CD4-positive, alpha-beta T cell treated with Interleukin-21 for 1 hour (primary cell): ENCODE results near the gene PYCR2.

Experiments
- DNase-seq: peaks from one replicate; pipeline ENCODE4 v3.0.0-alpha.2; 2020

Gene PYCR2

DNA sequence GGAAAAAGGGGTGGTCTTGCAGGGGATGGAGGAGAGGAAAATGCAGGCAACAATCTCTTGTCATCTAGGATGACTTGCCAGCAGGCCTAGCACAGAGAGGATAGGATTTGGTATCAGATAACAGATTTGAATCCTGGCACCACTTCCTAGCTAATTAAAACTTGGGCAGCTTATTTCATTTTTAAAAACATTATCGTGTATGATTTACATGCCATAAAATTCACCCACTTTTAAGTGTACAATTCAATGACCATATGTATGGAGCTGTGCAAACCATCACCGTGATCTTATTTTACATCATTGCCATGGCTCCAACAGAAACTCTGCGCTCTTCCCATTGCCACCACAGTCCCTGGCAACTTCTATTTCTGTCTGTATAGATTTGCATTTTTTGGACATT lies 6.9 kb downstream of the PYCR2 start:
- no peak for DNase-seq

DNA sequence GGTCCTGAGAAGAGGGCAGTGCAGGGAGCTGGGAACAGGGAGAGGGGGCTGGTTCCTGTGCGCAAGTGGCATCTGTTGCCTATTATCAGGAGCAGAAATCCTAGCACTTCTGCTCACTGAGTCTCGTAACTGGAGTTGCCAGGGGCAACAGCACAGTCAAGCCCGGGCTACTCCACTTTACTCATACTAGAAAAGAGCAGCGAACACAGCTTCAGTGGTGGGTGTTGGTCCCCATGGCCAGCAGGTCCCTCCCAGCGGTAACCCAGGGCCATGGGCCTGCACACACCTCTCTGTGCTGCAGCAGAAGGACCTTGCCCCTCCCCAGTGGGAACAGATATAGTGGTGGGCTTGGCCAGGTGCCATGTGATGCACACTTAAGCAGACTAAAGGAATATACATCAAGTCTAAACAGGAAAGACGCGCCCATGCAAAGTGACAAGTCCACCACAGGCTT lies 8.5 kb downstream of the PYCR2 start:
- DNase-seq: no peak

DNA sequence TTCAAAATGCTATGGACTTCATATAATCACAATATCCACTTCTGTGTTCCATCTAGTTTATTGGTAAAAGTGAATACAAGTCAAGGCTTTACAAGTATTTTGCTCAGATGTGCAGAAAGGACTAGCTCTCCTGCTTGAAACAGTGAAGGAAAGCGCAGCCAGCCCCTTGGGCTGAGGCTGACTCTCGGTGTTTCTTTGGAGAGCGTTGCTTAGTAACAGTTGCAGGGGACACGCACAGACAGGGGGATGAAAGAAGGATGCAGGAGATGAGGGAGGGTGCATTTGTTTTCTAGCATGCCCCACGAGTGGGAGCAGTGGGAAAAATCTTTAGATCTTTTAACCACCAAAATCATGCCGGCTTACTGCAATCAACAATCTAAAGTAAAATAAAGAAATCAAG lies 9.1 kb downstream of the PYCR2 start:
- DNase-seq: no peak

DNA sequence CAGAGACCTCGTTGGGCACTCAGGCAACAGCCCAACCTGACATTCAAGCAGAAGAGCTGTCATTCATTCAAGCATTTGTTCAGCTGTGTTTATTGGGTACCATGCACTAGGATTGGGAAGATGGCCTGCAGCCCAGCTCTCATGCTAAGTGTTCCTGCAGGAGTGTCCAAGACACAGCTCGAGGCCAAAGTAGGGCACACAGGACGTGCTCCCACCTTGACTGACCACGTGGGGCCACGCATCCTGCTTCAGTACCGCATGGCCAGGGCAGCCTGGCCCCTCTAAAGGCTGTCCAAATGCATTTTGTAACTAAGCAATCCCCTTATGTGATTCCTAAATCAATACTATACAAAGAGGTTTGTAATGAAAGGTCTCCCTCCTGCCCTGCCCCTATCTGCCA lies 9.7 kb downstream of the PYCR2 start:
- no peak for DNase-seq

DNA sequence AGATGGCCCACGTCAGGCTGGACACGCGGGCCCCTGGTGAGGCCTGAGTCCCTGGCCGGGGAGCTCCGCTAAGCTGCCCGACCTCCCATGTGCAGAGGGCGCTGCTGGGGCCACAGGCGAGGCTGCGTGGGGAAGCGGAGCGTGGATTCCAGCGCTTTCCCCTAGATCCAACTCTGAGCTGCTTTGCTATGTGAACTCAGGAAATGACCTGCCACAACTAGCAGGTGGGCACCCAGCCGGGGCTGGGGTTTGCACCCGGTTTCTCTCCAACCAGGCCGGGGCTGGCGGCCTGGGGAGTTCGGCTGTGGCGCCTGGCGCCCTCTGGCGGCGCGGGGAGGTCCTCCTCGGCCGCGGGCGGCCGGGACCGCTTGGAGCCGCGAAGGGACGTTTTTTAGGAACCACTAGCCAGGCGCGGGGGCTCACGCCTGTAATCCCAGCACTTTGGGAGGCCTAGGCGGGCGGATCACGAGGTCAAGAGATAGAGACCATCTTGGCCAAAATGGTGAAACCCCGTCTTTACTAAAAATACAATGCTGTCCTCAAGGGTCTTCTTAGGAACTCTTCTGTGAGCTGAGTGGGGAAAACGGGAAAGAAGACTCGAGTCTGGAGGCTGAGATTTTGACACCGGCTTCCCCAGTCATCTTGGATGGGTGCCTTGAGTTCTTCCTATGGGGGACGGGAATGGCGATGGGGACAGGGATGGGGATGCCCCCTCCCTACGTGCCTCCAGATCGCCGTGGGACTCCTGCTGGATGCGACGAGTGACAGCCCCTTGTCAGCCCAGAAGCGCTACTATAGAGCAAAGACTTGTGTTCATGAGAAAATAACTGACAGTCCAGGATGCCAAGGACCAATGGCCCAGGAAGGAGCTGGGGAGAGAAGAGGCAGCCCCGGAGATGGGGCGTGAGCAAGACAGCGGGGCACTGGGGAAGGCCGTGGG lies 12.6 kb downstream of the PYCR2 start:
- peak; percentile 69 for DNase-seq

DNA sequence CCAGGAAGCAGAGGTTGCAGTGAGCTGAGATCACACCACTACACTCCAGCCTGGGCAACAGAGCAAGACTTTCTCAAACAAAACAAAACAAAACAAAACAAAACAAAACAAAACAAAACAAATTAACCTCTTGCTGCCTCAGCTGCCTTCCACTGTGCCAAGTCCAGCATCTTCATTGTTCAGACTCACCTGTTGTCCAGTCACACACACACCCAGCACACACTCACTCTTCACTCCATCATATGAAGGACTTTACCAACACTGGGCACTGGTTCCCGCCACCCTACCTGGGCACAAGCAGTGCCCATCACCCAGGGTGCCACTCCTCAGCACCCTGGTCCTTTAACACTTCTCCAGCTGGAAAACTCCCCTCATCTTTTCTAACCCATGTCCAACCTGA lies 14.6 kb downstream of the PYCR2 start:
- no peak for DNase-seq

DNA sequence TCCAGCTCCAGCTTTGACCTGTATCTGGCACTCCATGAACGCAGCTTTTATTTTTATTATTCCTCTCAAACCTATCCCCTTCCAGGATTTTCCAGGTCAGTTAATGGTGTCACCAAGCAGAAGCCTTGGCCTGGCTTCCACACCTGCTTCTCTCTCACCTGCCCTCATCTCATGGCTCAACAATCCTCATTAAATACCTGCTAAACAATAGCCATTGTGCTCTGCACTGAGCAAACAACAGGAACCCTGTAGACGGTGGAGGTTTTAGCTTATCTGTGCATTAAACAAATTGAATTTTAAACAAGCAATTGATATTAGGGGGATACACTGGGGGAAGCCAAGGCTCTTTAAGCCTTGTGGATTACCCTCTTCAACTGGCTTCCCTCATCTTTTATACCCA lies 15.3 kb downstream of the PYCR2 start:
- no peak for DNase-seq

DNA sequence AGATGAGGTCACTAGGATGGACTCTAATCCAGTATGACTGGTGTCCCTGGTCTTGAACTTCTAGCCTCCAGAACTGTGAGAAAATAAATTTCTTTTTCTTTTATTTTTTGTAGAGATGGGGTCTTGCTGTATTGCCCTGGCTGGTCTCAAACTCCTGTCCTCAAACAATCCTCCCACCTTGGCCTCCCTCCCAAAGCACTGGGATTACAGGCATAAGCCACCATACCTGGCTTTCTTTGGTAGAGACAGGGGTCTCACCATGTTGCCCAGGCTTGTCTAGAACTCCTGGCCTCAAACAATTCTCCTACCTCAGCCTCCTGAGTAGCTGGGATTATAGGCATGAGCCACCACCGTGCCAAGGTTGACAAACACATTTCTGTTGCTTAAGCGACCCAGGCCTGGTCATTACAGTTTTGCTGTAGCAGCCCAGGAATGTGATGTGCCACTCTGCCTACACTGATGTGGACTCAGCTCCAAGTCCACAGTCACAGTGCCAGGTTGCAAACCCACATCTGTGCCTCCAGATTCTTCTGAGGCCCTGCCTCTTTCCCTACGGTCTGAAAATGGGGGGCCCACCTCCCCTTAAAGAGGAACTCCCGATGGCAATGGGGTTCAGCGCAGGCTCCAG lies 15.9 kb downstream of the PYCR2 start:
- no peak for DNase-seq

DNA sequence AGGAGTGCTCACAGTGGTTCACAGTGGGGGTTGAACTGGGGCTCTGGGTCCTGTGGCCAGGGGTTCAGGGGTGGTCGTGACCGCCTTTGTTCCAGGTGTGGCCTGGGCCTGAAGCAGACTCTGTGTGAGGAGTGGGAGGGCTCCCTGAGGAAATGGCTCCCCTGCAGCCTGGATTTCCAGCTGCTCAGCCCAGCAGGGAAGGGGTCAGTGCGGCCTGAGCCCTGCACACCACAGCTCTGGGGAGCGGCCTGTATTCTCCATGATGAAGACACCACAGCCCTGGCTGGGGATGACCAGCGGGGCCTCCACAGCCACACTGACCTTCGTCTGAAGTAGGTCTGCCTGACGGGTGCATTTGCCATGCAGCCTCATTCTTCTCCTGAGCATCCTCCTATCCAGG lies 16.7 kb downstream of the PYCR2 start:
- DNase-seq: no peak

DNA sequence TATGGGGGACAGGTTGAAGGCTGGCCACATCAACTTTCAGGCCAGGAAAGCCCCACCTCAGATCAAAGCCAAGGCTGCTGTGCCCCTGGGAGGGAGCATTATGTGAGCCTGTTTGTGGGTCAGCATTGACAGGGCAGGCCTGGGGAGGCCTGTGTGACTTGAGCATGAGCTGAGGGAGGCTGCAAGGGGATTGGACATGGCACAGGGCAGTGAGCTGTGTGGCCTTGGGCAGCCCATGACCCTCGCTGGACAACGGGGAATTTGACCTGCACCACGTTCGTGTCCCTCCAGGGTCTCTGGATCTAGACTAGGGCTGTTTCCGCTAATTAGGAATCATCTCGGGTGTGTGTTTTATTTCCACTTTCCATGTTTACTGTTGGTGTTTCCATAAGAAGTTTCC lies 17.6 kb downstream of the PYCR2 start:
- no peak for DNase-seq

DNA sequence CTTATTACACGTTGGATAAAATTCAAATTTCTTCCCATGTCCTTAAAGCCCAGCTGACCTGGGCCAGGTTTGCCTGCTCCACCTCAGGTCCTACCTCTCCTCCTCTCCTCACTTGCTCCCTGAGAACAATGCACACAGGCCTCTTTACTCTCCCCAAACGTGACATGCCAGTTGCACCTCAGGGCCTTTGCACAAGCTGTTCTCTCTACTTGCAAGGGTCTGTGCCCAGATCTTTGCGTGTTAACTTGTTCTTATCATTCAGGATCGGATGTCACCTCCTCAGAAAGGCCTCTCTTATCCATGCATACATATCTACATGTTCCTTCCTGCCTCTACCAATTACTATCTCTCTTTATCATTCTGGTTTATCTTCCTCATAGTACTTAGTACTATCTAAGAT lies 20.4 kb downstream of the PYCR2 start:
- DNase-seq: no peak

DNA sequence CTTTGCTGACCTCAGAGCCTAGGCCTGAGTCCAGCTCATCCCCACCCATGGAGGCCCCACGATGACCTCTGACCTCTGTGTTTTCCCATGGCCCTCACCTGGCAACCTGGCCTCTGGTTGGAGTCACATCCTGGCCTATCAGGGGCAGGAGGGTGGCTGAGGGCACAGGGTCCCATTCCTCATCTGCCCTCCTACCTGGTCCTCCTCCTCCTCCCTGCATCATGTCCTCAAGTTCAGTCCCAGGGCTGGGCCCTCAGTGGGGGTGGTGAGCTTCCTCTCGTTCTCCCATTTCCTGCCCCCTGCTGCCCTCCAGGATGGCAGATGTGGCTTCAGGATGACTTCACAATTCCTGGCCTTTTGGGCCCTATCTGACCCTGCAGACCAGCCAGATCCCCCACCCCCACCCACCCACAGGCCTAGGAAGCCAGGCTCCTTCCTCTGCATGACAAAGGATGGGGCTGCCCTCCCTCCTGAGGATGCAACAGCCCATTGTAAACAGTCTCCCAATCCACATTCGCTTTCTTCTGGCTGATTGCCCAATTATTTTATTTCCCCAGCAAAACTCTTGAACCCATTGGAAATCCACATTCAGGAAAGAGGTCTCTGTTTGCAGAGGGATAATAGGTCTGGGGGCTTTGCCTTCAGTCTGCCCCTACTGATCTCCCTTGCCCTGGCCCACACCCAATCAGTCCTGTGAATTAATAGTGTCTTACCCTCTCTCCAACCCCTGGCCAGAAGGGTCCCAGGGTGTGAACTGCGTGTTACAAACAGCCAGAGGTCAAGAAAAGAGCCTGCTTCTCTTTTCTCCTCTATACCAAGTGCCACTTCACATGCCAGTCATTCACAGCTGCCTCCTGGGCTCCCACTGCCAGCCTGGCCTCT lies 24.8 kb downstream of the PYCR2 start:
- DNase-seq: no peak

DNA sequence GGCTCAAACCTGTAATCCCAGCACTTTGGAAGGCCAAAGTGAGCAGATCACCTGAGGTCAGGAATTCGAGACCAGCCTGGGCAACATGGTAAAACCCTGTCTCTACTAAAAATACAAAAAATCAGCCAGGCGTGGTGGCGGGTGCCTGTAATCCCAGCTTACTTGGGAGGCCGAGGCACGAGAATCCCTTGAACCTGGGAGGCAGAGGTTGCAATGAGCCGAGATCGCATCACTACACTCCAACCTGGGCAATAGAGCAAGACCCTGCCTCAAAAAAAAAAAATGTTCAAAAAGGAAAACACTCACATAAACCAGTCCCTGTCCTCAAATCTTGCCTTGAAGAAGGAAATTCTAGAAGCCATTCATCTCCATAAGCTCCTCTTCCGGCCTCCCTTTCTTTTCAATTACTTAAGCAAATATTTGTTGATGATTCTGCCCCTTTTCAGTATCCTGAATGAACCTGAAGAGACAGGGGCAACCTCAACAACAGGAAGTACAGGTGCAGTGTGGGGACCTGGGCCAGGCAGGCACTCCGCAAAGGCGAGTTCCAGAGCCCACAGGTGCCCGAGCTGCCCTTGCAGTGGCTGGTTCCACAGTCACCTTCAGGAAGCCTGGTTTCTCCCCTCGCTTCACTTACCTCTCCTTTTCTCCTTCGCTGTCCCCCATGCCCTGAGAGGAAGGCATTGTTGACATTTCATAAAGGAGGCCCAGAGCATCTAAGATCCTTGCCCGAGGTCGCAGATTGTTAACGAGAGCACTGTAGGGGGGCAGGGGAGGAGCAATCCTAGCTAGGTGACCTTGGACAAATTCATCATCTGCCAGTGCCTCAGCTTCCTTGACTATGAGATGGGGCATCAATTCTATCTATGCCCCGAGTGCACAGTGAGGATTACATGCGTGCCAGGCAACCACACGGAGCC lies 26.2 kb downstream of the PYCR2 start:
- peak; percentile 55 for DNase-seq

DNA sequence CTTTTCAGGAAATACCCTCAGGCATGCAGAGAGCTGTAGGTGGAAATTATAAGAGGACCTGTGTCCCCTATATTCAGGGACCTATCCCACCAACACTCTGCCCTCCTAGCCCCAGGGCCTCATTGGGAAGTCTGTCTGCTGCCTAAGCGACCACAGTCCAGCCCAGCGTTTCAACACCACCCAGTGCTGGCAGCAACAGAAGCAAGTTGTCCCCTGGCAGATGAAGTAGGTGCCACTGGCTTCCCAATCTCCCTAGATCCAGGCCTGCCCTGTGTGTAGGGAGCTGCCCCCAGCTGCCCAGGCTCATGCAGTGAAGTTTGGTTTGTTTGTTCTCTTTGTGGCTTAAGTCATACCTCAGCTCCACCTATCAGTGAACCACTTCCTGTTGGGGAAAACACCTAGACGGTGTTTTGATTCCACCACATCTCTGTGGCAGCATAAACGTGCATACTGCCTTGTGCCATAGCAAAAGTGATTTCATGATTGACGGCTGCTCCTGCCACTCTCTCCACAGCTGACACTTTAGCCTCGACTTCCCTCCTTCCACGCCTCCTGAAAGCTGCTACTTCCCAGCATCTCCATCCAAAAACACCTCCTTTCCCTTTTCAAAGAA lies 27.0 kb downstream of the PYCR2 start:
- peak; percentile 89 for DNase-seq

DNA sequence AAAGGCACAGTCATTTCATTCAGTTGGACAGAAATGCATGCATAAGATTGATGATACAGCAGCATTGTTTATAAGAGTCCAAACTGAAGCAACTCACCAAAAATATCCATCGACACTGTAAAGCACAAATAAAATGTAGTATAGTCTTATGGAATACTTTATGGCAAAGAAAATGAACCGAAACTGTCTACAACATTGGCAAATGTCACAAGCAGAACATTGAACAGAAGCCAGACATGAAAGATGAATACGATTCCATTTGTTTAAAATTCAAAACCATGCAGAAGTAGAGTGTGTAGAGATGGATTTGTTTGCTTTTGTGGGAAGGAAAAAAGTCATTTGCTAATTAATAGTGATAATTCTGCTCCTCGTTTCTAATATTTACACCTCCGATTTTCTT lies 27.6 kb downstream of the PYCR2 start:
- no peak for DNase-seq

DNA sequence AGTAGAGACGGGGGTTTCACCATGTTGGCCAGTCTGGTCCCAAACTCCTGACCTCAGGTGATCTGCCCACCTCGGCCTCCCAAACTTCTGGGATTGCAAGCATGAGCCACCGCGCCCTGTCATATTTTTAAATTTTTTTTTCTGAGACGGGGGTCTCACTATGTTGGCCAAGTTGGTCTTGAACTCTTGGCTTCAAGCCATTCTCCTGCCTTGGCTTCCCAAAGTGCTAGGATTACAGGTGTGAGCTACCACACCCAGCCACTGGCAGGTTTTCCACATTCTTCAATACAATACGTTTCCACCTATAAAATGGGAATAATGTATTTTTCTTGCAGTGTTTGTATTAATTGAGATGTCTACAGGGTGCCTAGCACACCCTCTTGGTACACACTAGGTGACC lies 31.7 kb downstream of the PYCR2 start:
- DNase-seq: no peak

DNA sequence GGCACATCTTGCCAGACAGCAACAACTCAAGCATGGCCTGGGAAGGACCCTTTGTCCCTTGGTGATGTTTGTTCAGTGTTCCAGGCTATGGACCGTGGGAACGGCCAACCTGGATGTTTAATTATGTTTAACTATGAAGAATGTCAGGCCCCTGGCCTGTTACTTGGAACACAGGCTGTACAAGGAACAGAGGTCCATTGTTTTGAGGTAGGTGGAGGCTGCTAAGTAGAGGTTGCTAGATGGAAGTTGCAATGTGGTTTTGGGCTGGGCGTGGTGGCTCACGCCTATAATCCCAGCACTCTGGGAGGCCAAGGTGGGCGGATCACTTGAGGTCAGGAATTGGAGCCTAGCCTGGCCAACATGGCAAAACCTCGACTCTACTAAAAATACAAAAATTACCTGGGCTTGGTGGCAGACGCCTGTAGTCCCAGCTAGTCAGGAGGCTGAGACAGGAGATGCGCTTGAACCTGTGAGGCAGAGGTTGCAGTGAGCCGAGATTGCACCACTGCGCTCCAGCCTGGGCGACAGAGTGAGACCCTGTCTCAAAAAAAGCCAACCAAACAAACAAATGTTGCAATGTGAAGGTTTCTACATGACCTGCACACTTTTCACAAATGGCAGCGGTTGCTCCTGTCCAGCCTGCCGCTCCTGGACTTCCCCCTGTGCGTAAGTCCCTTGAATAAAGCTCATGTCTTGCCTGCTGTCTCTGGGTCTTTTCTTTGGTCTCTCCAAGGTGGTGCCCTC lies 32.6 kb downstream of the PYCR2 start:
- no peak for DNase-seq

DNA sequence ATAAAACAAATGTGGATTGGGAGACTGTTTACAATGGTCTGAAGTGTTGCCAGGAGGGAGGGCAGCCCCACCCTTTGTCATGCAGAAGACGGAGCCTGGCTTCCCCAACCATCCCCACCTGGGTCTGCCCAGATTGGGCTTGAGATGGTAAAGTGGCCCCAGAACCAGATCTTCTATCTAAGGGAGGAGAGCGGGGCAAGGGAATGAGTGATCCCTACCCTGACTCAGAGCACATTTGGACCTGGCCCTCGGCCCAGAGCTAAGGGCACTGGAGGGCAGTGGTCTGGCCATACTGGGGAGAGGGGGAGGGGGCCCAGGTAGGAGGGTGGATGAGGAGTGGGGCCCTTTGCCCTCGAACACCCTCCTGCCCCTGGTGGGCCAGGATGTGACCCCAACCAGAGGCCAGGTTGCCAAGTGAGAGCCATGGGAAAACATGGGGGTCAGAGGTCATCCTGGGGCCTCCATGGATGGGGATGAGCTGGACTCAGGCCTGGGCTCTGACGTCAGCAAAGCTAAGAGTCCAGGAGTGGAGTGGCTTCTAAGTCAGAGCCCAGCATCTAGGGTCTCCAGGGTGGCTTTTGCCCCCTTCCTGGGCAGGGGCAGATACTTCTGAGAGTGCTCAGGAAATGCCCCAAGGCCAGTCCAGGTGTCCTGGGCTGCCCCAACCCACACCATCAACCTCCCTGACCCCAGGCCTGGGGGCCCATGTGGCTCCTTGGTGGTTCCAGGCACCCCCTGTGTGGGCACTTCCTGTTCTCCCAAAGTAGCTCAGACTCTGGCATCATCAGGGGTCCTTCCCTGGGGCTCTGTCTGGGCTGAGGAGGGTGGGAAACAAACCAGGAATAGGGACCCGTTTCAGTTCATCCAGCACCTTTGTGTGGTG lies 33.5 kb downstream of the PYCR2 start:
- DNase-seq: no peak

DNA sequence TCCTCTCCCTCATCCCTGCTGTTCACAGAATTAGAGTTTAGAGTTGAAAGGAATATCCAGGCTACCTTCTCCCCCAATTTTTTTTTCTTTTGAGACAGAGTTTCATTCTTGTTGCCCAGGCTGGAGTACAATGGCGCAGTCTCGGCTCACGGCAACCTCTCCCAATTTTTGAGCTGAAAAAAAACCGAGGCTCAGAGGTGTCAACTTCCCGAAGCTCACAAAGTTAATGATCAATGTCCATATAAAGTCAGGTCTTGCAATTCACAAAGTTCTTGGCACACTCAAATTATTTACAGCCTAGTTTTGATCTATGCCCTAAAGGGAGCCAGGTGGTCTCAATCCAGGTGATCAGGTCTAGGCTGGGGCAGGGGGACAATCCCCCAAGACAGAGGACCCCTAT lies 34.3 kb downstream of the PYCR2 start:
- DNase-seq: no peak
